HG02870 (cell line): ENCODE data around the gene ITPR3.

Experiments used
- ATAC-seq: cut with Tn5 transposase; IDR thresholded peaks from one replicate; pipeline ENCODE4 v1.9.1; 2021; ENCODE audit warnings: mild to moderate bottlenecking, moderate library complexity; ENCODE audit not compliant: unreplicated experiment

The ITPR3 gene

GRCh38 chr6:33664506-33665057 lies 43.5 kb downstream of the ITPR3 start:
- ATAC-seq, result no peak

- ATAC-seq, result no peak
Observed at GRCh38 chr6:33665957-33666356, 44.8 kb downstream of the ITPR3 start.

- ATAC-seq, result no peak
Observed at GRCh38 chr6:33667072-33667471, 46.0 kb downstream of the ITPR3 start.

- ATAC-seq, result no peak
Observed at GRCh38 chr6:33667776-33668175, 46.7 kb downstream of the ITPR3 start.

- ATAC-seq, result no peak
Observed at GRCh38 chr6:33668328-33668727, 47.2 kb downstream of the ITPR3 start.

- ATAC-seq, result no peak
Observed at GRCh38 chr6:33668914-33669313, 47.8 kb downstream of the ITPR3 start.

- ATAC-seq, result no peak
Observed at GRCh38 chr6:33670086-33670660, 49.1 kb downstream of the ITPR3 start.

- no peak for ATAC-seq
Observed at GRCh38 chr6:33670971-33671743, 50.0 kb downstream of the ITPR3 start.

GRCh38 chr6:33671744-33672072 lies 50.6 kb downstream of the ITPR3 start:
- no peak for ATAC-seq

GRCh38 chr6:33672808-33673207 lies 51.7 kb downstream of the ITPR3 start:
- no peak for ATAC-seq

GRCh38 chr6:33673851-33674250 lies 52.7 kb downstream of the ITPR3 start:
- ATAC-seq, result no peak

GRCh38 chr6:33675968-33676367 lies 54.8 kb downstream of the ITPR3 start:
- no peak for ATAC-seq

GRCh38 chr6:33676416-33677142 lies 55.5 kb downstream of the ITPR3 start:
- ATAC-seq, result no peak

GRCh38 chr6:33677143-33677660 lies 56.1 kb downstream of the ITPR3 start:
- no peak for ATAC-seq

- ATAC-seq, result no peak
Observed at GRCh38 chr6:33677689-33678088, 56.6 kb downstream of the ITPR3 start.

- ATAC-seq, result no peak
Observed at GRCh38 chr6:33678233-33678931, 57.3 kb downstream of the ITPR3 start.

GRCh38 chr6:33678932-33679490 lies 57.9 kb downstream of the ITPR3 start:
- ATAC-seq, result no peak

- no peak for ATAC-seq
Observed at GRCh38 chr6:33679761-33680160, 58.6 kb downstream of the ITPR3 start.

- ATAC-seq, result no peak
Observed at GRCh38 chr6:33682341-33682740, 61.2 kb downstream of the ITPR3 start.

- no peak for ATAC-seq
Observed at GRCh38 chr6:33683051-33683571, 62.0 kb downstream of the ITPR3 start.
